GM12865 (cell line): Measurements from ENCODE around the gene SLC22A5.
A peak's percentile ranks its signal among the peaks of the same experiment; 100 is the strongest.
"Not testable (repeated sequence)": the region's sequence is repeated elsewhere in the genome, so short reads cannot be mapped to it uniquely, and the experiment has no call there.

ENCODE experiments used
- DNase-seq: peaks from one replicate; pipeline ENCODE4 v3.0.0; 2010; ENCODE audit warnings: low read depth
- H3K4me3 ChIP-seq: 2 replicates; pipeline ENCODE4 v1.5.1; 2011; ENCODE audit warnings: mild to moderate bottlenecking, low read depth, low read length, control low read depth
- CTCF ChIP-seq: IDR thresholded peaks from 2 replicates; pipeline ENCODE4 v1.5.1; 2011; ENCODE audit warnings: low read length, control low read depth, low read depth, inconsistent platforms; ENCODE audit not compliant: insufficient read depth; ENCODE audit errors: missing control alignments

The SLC22A5 gene

GRCh38 chr5:132437604-132438266 lies 68.2 kb downstream of the SLC22A5 start:
- peak; percentile 89 for DNase-seq
- H3K4me3 ChIP-seq: no peak overlapping the region
- no peak for TF ChIP-seq CTCF

- H3K4me3 ChIP-seq, DNase-seq: not testable (repeated sequence)
Measured at GRCh38 chr5:132438267-132438645, 68.7 kb downstream of the SLC22A5 start.

- no peak for DNase-seq
- H3K4me3 ChIP-seq: no peak overlapping the region
- TF ChIP-seq CTCF: no peak
Measured at GRCh38 chr5:132438917-132439316, 69.4 kb downstream of the SLC22A5 start.

GRCh38 chr5:132439521-132440089 lies 70.1 kb downstream of the SLC22A5 start:
- DNase-seq: peak; percentile 58
- H3K4me3 ChIP-seq: no peak overlapping the region
- TF ChIP-seq CTCF: no peak

GRCh38 chr5:132444061-132444460 lies 74.6 kb downstream of the SLC22A5 start:
- TF ChIP-seq CTCF: no peak
- no peak overlapping the region for H3K4me3 ChIP-seq
- no peak for DNase-seq
